Activated naive CD8-positive, alpha-beta T cell treated with anti-CD3 and anti-CD28 coated beads, Interleukin-2, amount 50 U/mL, for 24 hours (primary cell): ENCODE data around the gene TRIM40.
"Not testable (repeated sequence)": the region's sequence is repeated elsewhere in the genome, so short reads cannot be mapped to it uniquely, and the experiment has no call there.

ENCODE experiments used
- ATAC-seq: fragments of 150-1000 bp; cut with Tn5 transposase; one replicate; pipeline ENCODE4 v1.10.0; 2021
- DNase-seq: peaks from one replicate; pipeline ENCODE4 v3.0.0; 2021
- H3K27ac Mint-ChIP-seq: one replicate; pipeline ENCODE4 v1.8.0; 2021; ENCODE audit warnings: mild to moderate bottlenecking, mixed read lengths
- H3K27me3 Mint-ChIP-seq: one replicate; pipeline ENCODE4 v1.8.0; 2021; ENCODE audit warnings: mixed read lengths
- H3K36me3 Mint-ChIP-seq: one replicate; pipeline ENCODE4 v1.8.0; 2021; ENCODE audit warnings: low read depth, mixed read lengths
- H3K4me1 Mint-ChIP-seq: one replicate; pipeline ENCODE4 v1.8.0; 2021; ENCODE audit warnings: mixed read lengths
- H3K4me3 Mint-ChIP-seq: one replicate; pipeline ENCODE4 v1.8.0; 2021; ENCODE audit warnings: mild to moderate bottlenecking, moderate library complexity, mixed read lengths
- H3K9me3 Mint-ChIP-seq: one replicate; pipeline ENCODE4 v1.8.0; 2021; ENCODE audit warnings: mixed read lengths

The TRIM40 gene

DNA sequence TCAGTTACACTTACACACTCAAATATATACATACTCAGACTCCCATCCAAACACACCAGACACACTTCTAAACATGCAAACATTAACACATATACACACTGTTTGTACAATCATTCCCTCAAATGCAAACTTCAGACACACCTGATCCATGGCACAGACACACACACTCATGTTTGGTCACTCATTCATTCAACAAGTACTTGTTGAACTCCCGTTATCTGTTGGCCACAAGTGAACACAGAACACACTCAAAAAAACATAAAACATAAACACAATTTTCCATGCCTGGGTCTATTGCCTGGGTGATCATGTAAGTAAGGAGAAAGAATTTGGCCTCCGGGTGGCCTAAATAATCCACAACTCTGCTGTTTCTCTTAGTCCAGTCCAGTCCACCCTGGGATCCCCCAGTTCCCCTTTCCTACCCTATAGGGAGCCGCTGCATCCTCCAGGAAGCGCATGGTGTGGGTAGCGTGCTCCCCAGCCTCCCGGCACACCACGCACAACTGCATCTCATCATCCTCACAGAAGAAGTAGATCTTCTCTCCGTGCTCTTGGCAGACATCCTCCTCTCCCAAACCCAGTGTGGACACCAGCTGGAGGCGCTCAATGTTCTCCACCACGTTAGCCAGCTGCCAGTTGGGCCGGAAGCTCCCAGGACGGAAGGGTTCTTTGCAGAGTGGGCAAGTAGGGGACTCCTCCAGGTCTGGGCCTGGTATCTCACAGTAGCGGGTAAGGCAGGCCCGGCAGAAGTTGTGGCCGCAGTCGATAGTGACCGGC, 24.3 kb downstream of the TRIM40 start:
- Mint-ChIP-seq H3K9me3 (no peaks in the 10 kb centered on the region), H3K4me1 (peaks cover 16% of the 10 kb centered on the region), H3K36me3 (no peaks in the 10 kb centered on the region), H3K4me3 (no peak overlapping the region), H3K27ac (no peak overlapping the region), H3K27me3 (peaks cover 14% of the 10 kb centered on the region)
- ATAC-seq (no peak), DNase-seq (no peak)

GRCh38 chr6:30160785-30161531, 25.0 kb downstream of the TRIM40 start, which contains the start of gene TRIM10:
TRIM10 (minus strand) TSS chr6:30161211; CDS start chr6:30160858, 353 bp downstream.
- H3K9me3 Mint-ChIP-seq, result no peaks in the 10 kb centered on the region

DNA sequence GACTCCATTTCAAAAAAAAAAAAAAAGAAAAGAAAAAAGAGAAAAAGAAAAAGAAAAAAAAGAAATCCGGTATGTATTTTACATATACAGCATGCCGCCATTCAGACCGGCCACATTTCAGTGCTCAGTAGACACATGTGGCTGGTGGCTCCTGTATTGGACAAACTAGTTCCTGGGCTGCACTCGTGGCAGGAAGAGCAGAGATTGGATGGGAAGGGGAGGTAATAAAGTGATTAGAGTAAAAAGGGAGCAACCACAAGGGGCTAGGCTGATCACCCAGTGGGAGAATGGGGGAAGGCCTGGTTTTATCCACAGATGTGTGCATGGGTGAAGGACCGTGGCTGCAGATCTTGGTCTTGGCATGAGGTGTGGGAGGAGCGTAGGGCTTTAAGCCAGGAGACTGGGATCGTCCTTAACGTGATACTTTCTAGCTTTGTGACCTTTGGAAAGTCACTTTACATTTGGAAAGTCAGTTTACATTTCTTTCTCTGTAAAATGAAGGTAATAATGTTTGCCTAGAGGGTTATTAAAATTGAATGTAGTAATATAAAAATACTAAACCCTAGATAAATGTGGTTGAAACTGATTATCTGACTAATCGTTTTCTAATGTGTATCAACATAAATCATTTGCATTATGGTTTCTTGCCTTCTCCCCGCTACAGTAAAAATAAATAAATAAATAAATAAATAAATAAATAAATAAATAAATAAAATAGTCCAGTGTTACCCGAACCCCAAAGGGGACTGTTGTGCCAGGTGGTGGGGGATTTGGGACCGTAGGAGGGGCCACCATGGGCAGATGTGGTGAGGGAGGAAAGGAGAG, 26.5 kb downstream of the TRIM40 start:
- ATAC-seq (no peak), DNase-seq (no peak)
- Mint-ChIP-seq H3K4me3 (no peak overlapping the region), H3K9me3 (no peaks in the 10 kb centered on the region), H3K36me3 (no peaks in the 10 kb centered on the region), H3K4me1 (peaks cover 22% of the 10 kb centered on the region), H3K27ac (no peak overlapping the region), H3K27me3 (peaks cover 19% of the 10 kb centered on the region)

More at GRCh38 chr6:30160785-30161531, 25.0 kb downstream of the TRIM40 start, which contains the start of gene TRIM10:
- H3K27me3 Mint-ChIP-seq, result peaks cover 18% of the 10 kb centered on the region
- DNase-seq (no peak), ATAC-seq (no peak)
- H3K4me1 Mint-ChIP-seq, result peaks cover 16% of the 10 kb centered on the region
- no peak within 1 kb of the TSS for H3K4me3 Mint-ChIP-seq
- no peaks in the 10 kb centered on the region for H3K36me3 Mint-ChIP-seq
- H3K27ac Mint-ChIP-seq, result no peak within 1 kb of the TSS

- no peak within 1 kb of the TSS for H3K27ac Mint-ChIP-seq
- peaks cover 23% of the 10 kb centered on the region for H3K4me1 Mint-ChIP-seq
- peaks cover 21% of the 10 kb centered on the region for H3K27me3 Mint-ChIP-seq
- peak; percentile 61 for DNase-seq
- H3K9me3 Mint-ChIP-seq, result no peaks in the 10 kb centered on the region
- H3K4me3 Mint-ChIP-seq, result no peak within 1 kb of the TSS
- ATAC-seq, result peak; percentile 76
- no peaks in the 10 kb centered on the region for H3K36me3 Mint-ChIP-seq
Measured at GRCh38 chr6:30163090-30163917, 27.4 kb downstream of the TRIM40 start, which contains the start of gene TRIM15. TRIM15 (plus strand) TSS chr6:30163546; CDS start chr6:30163685, 139 bp downstream.

GRCh38 chr6:30163918-30164654, 28.1 kb downstream of the TRIM40 start:
- no peak overlapping the region for H3K27ac Mint-ChIP-seq
- H3K4me3 Mint-ChIP-seq, result no peak overlapping the region
- peaks cover 23% of the 10 kb centered on the region for H3K4me1 Mint-ChIP-seq
- no peak for ATAC-seq
- H3K27me3 Mint-ChIP-seq, result peaks cover 28% of the 10 kb centered on the region
- H3K9me3 Mint-ChIP-seq, result no peaks in the 10 kb centered on the region
- H3K36me3 Mint-ChIP-seq, result no peaks in the 10 kb centered on the region
- DNase-seq, result no peak

DNA sequence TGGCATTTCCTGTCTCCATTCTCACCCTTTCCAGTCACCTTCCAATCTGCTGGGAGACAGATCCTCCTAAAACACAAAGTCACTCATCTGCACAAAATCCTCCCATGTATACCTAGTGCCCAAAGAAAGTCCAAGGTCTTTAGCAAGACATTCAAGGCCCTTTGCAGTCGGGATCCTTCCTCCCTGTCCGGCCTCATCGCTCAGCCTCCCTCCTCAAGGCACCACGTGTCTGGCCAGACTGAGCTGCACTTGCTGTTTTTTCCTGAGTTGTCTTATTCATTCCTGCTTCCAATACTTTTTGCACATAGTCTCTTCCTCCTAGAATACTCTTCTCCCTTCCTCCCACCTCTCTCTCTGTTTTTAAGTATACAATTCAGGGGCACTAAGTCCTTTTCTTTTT, 28.8 kb downstream of the TRIM40 start:
- H3K9me3 Mint-ChIP-seq, result no peaks in the 10 kb centered on the region
- DNase-seq, result no peak
- H3K4me1 Mint-ChIP-seq, result peaks cover 22% of the 10 kb centered on the region
- no peak overlapping the region for H3K27ac Mint-ChIP-seq
- no peaks in the 10 kb centered on the region for H3K36me3 Mint-ChIP-seq
- no peak overlapping the region for H3K4me3 Mint-ChIP-seq
- ATAC-seq, result no peak
- H3K27me3 Mint-ChIP-seq, result peaks cover 28% of the 10 kb centered on the region

DNA sequence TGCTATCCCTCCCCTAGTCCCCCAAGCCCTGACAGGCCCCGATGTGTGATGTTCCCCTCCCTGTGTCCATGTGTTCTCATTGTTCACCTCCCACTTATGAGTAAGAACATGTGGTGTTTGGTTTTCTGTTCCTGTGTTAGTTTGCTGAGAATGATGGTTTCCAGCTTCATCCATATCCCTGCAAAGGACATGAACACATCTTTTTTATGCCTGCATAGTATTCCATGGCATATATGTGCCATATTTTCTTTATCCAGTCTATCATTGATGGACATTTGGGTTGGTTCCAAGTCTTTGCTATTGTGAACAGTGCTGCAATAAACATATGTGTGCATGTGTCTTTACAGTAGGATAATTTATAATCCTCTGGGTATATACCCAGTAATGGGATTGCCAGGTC, 29.3 kb downstream of the TRIM40 start:
- peaks cover 30% of the 10 kb centered on the region for H3K27me3 Mint-ChIP-seq
- peaks cover 22% of the 10 kb centered on the region for H3K4me1 Mint-ChIP-seq
- not testable (repeated sequence) for H3K9me3 Mint-ChIP-seq, H3K27ac Mint-ChIP-seq, H3K36me3 Mint-ChIP-seq, DNase-seq, ATAC-seq, H3K4me3 Mint-ChIP-seq

DNA sequence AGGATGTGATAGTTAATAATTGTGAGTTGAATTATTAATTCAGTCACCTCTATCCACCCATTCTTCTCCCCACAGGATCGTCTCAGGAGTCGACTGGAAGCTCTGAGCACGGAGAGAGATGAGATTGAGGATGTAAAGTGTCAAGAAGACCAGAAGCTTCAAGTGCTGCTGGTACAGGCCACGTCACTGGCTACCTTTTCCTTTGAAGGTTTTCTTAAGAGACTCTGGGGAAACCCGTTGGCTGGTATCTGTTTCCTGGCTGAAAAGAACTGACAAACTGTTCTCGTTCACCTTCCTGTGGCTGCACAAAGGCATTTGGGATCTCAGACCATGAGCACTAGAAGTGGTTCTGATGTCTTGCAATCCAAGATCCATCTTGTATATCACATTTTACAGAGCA, 31.2 kb downstream of the TRIM40 start:
- ATAC-seq (no peak), DNase-seq (no peak)
- H3K9me3 Mint-ChIP-seq, result no peaks in the 10 kb centered on the region
- H3K36me3 Mint-ChIP-seq, result no peaks in the 10 kb centered on the region
- H3K4me1 Mint-ChIP-seq, result peaks cover 22% of the 10 kb centered on the region
- H3K27ac Mint-ChIP-seq, result no peak overlapping the region
- H3K27me3 Mint-ChIP-seq, result peaks cover 44% of the 10 kb centered on the region
- H3K4me3 Mint-ChIP-seq, result no peak overlapping the region

GRCh38 chr6:30168741-30169140, 32.8 kb downstream of the TRIM40 start:
- Mint-ChIP-seq H3K36me3 (no peaks in the 10 kb centered on the region), H3K9me3 (no peaks in the 10 kb centered on the region), H3K4me1 (peaks cover 9% of the 10 kb centered on the region), H3K27me3 (peaks cover 56% of the 10 kb centered on the region), H3K4me3 (no peak overlapping the region), H3K27ac (no peak overlapping the region)
- ATAC-seq (no peak), DNase-seq (no peak)

GRCh38 chr6:30169658-30170614, 34.0 kb downstream of the TRIM40 start:
- DNase-seq (no peak), ATAC-seq (peak; percentile 73)
- Mint-ChIP-seq H3K36me3 (no peaks in the 10 kb centered on the region), H3K4me3 (no peak overlapping the region), H3K9me3 (no peaks in the 10 kb centered on the region), H3K27ac (no peak overlapping the region), H3K4me1 (peaks cover 7% of the 10 kb centered on the region), H3K27me3 (peaks cover 57% of the 10 kb centered on the region)

GRCh38 chr6:30171677-30172471, 35.9 kb downstream of the TRIM40 start:
- peaks cover 6% of the 10 kb centered on the region for H3K4me1 Mint-ChIP-seq
- DNase-seq (no peak), ATAC-seq (peak; percentile 47)
- no peaks in the 10 kb centered on the region for H3K9me3 Mint-ChIP-seq
- H3K4me3 Mint-ChIP-seq, result no peak overlapping the region
- H3K36me3 Mint-ChIP-seq, result no peaks in the 10 kb centered on the region
- peaks cover 59% of the 10 kb centered on the region for H3K27me3 Mint-ChIP-seq
- H3K27ac Mint-ChIP-seq, result no peak overlapping the region

DNA sequence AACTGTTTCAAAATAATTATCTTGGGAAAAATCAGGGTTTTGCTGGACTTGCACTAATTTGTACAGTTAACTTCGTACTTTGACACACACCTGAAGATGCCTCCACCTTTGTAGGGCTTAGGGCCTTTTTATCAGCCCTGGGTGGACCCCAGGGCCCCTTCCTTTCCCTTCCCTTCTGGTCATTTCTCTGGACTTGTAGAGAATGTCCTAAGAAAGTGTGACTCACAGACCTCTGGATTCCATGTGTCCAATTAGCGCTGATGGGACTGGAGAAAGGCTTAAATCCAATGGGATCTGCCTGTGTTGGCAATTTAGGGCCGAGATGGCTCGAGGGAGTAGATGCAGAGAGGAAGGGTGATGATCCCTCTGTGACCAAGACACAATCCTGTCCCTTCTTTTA, 36.7 kb downstream of the TRIM40 start:
- ATAC-seq, result no peak
- Mint-ChIP-seq H3K4me3 (no peak overlapping the region), H3K9me3 (no peaks in the 10 kb centered on the region), H3K36me3 (no peaks in the 10 kb centered on the region), H3K27ac (no peak overlapping the region), H3K27me3 (peaks cover 64% of the 10 kb centered on the region), H3K4me1 (peaks cover 1% of the 10 kb centered on the region)
- no peak for DNase-seq
